Neural progenitor cell (in vitro differentiated cells): ENCODE results near the gene GPR39.

Source experiments
- CTCF ChIP-seq: fragments of 200-600 bp; sonication (generic); IDR thresholded peaks from 2 replicates; pipeline ENCODE4 v1.5.1; 2017; ENCODE audit warnings: antibody characterized with exemption, mild to moderate bottlenecking
- EZH2 ChIP-seq: fragments of 200-600 bp; sonication (generic); IDR thresholded peaks from 2 replicates; pipeline ENCODE4 v1.6.1; 2017; ENCODE audit warnings: antibody characterized with exemption, mild to moderate bottlenecking, moderate library complexity
- EZH2phosphoT487 ChIP-seq: fragments of 200-600 bp; sonication (generic); IDR thresholded peaks from 2 replicates; pipeline ENCODE4 v1.6.1; 2017; ENCODE audit warnings: antibody characterized with exemption

GRCh38 chr2:132503701-132504100, 87.1 kb downstream of the GPR39 start:
- TF ChIP-seq CTCF (no peak), EZH2phosphoT487 (no peak), EZH2 (no peak)
